Measurements from ENCODE around the gene ALDH6A1. TPM values are rescaled to one million over a fixed set of nuclear protein-coding genes. Genes with fewer than 3 reads are reported as not detected.
"Not testable (repeated sequence)": the region's sequence is repeated elsewhere in the genome, so short reads cannot be mapped to it uniquely, and the experiment has no call there.

Gene ALDH6A1
- total RNA-seq, result 85.5 TPM

DNA sequence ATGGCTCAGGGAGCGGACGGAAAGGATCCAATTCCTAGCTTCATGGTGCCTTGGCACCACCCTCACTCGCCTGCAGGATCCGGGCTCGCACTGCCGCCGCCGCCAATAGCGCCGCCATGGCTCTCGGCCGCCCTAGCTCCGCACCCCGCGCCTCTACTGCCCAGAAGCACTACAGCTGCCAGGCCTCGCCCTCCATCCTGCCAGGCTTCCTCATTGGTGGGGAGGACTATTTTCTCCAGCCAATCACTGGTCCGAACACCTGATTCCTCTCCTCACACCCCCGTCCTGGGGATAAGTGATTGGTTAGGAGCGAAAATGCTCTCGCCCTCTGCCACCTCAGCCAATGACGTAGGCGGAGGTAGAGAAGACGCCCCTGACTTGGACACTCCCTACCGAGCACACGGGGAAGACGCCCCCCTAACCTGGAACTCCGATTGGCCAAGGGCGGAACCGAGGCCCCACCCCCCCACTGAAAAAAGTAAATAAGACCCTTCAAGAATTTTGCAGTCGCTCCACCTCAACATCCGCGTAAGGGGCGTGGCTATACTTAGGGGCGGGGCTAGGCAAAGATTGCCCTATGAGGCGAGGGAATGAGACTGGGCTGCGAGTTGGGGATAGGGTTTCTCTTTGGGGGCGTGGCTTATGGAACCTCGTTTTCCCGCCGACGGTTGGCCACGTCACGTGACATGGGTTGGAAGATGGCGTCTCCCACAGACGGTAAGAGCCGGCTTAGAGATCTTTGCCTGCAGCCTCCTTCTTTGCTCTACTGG, at the start of gene ALDH6A1, which contains the start of gene LIN52:
Gene ALDH6A1, minus strand, starts transcription at position 177 of the 770 bp plus-strand sequence. Its CDS starts 59 bp downstream, at position 118.
Gene LIN52, plus strand, starts transcription at position 680 of the 770 bp plus-strand sequence. Its CDS starts 19 bp downstream, at position 699.
- peak; percentile 98 for ATAC-seq
- intact Hi-C loops (cut with DNase I), result no loop called here
- DNase-seq (ENCODE audit: low spot score), result peak; percentile 100

DNA sequence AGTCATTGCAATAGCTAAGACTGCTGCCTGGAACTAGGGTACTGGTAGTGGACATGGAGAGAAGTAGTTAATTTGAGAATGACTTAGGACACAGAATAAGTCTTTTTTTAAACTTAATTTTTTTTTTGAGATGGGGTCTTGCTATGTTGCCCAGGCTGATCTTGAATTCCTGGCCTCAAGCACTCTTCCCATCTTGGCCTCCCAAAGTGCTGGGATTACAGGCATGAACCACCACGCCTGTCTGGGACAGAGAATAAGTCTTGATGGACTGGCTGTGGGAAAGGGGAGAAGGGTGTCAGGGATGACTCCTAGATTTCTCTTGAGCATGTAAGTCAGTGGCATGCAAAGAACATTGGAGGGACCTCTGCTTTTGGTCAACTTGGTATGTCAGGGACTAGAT, 43.4 kb upstream of the ALDH6A1 start:
- no peak for DNase-seq (ENCODE audit: low spot score)
- no peak for ATAC-seq
- intact Hi-C loops (cut with DNase I), result no loop called here

DNA sequence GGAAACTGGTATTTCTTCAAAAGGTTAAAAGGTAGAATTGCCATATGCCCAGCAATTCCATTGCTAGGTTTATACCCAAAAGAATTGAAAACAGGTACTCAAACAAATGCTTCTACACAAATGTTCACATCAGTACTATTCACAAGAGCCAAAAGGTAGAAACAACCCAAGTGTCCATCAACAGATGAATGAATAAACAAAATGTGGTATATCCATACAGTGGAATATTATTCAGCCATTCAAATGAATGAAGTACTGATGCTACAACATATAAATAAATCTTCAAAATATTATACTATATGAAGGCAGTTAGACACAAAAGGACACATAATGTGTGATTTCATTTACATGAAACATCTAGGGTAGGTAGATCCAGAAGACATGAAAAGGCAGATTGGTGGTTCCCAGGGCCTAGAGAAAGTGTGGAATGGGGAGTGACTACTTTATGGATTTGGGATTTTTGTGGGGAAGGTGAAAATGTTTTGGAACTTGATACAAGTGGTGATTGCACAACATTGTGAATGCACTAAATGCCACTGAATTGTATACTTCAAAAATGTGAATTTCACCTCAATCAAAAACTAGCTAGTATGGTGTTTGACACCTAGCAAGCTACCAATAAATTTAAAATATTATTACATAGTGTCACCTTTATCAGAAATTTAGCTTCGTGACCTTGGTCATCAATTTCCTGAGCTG, 42.2 kb upstream of the ALDH6A1 start:
- ATAC-seq, result no peak
- intact Hi-C loops (cut with DNase I), result no loop called here
- DNase-seq (ENCODE audit: low spot score), result no peak

DNA sequence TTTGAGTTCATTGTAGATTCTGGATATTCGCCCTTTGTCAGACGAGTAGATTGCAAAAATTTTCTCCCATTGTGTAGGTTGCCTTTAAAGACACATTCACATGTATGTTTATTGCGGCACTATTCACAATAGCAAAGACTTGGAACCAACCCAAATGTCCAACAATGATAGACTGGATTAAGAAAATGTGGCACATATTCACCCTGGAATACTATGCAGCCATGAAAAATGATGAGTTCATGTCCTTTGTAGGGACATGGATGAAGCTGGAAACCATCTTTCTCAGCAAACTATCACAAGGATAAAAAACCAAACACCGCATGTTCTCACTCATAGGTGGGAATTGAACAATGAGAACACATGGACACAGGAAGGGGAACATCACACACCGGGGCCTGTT, 41.2 kb upstream of the ALDH6A1 start:
- intact Hi-C loops (cut with DNase I); DNase-seq (ENCODE audit: low spot score); ATAC-seq: not testable (repeated sequence)

DNA sequence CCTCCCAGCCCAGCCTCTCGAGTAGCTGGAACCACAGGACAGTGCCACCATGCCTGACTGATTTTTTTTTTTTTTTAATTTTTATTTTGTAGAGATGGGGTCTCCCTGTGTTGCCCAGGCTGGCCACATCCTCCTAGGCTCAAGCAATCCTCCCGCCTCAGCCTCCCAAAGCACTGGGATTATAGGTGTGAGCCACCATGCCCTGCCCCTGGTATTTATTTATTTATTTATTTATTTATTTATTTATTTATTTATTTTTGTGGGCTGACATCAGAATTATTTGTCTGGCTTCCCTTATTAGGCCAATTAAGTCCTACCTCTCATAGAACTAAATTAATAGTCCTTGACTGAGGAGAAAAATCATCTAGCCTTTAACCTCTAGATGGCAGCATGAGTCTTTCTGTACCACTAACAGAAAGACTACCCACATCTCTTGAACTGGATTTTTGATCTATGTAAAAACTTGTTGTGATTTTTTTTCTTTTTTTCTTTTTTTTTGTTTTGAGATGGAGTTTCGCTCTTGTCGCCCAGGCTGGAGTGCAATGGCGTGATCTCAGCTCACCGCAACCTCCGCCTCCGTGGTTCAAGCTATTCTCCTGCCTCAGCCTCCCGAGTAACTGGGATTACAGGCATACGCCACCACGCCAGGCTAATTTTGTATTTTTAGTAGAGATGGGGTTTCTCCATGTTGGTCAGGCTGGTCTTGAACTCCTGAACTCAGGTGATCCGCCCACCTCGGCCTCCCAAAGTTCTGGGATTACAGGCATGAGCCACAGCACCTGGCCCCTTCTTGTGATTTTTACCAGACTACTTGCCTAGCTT, 27.4 kb upstream of the ALDH6A1 start:
- not testable (repeated sequence) for DNase-seq (ENCODE audit: low spot score)
- ATAC-seq, result peak; percentile 70
- intact Hi-C loops (cut with DNase I), result loop anchor here (2.0 to 10.0 kb wide), 2 partner anchors 63 to 143 kb away; no protein-coding TSS in a partner anchor

DNA sequence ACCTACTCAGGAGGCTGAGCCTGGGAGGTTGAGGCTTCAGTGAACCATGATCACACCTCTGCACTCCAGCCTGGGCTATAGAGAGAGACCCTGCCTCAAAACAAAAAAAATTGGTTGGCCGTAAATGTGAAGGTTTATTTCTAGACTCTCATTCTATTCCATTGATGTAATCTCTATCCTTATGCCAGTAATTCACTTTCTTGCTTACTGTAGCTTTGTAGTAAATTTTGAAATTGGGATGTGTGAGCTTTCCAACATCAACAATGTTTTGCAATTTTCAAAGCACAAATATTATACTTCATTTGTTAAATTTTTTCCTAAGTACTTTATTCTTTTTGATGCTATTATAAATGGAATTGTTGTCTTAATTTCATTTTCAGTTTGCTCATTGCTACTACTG, 25.1 kb upstream of the ALDH6A1 start:
- no peak for DNase-seq (ENCODE audit: low spot score)
- intact Hi-C loops (cut with DNase I), result no loop called here
- ATAC-seq, result peak; percentile 76

DNA sequence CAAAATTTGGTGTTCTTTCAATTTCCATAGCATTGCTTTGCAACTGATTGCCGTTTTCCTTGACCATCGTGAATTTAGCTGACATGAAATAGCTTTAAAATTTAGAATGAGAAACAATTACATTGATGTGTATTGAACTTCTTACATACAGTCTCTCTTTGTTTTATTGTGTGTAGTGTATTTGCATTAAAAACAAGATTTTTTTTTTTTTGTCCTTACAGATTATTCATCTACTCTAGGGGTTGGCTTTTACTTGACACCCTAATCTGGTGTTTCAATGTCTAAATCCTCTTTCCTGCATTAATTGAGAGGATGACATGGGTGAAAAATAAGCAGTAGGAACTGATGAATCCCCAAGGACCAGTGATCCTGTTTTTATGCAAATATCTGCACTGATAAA, 21.1 kb upstream of the ALDH6A1 start:
- intact Hi-C loops (cut with DNase I), result no loop called here
- no peak for ATAC-seq
- DNase-seq (ENCODE audit: low spot score), result no peak

DNA sequence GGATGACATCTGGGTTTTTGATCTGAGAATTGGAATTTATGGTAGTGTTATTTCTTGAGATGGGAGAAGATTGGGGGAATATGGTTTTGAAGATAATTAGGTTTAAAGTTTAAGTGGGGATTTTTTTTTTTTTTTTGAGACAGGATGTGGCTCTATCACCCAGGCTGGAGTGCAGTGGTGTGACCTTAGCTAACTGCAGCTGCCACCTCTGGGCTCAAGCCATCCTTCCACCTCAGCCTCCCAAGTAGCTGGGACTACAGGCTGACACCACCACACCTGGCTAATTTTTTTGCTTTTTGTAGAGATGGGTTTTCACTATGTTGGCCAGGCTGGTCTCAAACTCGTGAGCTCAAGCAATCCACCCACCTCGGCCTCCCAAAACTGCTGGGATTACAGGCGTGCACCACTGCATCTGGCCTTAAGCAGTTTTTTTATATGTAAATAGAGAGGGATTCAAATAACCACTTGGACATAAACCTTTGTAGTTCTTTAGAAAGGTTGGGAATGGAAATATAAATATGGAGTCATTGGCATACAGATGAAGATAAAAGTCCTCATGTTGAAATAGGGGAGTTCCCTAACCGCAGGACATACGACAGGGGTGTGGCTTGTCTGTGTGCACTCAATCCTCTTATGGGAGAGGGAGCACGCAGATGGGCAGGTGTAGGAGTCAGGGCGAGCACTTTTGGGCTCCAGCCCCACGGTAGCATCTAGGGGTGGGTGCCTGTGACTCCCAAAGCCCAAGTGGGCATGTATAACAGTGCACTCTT, 5.2 kb upstream of the ALDH6A1 start:
- intact Hi-C loops (cut with DNase I), result no loop called here
- no peak for DNase-seq (ENCODE audit: low spot score)
- no peak for ATAC-seq

DNA sequence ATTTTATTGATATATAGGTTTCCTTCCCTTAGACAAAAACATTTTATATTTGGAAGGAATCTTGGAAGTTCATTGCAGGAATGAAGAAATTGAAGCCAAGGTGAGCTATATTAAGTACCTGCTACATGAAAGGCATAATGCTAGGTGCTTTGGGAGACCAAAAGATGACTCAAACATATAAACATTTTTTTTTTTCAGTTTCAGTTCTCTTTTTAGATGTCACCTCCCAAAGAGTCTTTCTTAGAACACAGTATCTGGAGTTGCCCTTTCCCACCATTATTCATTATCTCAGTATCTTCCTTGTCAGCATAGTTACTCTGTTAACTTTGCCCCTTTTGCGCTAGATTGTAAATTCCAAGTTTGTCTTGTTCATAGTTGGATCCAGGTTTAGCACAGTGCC, 1.6 kb upstream of the ALDH6A1 start:
- intact Hi-C loops (cut with DNase I), result no loop called here
- DNase-seq (ENCODE audit: low spot score) (no peak), ATAC-seq (no peak)

DNA sequence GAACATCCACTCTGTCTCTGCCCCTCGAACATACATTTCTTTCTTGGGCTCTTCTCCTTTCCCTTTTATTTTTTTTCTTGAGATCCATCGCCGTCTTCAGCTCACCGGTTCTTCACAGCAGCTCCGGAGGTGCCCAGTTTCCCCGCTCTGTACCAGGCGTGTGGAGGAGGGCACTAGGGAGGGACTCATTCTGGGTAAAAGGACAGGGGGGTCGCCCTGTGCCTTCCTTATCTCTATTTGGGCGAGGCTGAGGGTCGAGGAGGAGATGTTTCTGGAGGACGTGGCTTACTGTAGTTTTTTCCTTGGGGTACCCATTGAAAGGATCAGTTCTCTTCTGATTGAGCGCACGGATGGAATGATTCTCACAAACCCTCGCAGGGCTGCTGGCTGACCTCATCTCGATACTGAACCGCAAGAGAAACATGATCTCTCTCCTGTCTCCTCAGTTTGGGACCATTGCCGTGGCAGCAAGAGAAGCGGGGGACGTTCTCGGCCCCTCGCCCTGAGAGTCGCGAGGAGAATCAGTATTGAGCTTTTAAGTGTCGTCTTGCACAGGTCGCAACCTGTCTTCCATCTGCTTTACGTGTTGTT, 889 bp upstream of the ALDH6A1 start:
- ATAC-seq (peak; percentile 1), DNase-seq (ENCODE audit: low spot score) (no peak)
- intact Hi-C loops (cut with DNase I), result no loop called here

DNA sequence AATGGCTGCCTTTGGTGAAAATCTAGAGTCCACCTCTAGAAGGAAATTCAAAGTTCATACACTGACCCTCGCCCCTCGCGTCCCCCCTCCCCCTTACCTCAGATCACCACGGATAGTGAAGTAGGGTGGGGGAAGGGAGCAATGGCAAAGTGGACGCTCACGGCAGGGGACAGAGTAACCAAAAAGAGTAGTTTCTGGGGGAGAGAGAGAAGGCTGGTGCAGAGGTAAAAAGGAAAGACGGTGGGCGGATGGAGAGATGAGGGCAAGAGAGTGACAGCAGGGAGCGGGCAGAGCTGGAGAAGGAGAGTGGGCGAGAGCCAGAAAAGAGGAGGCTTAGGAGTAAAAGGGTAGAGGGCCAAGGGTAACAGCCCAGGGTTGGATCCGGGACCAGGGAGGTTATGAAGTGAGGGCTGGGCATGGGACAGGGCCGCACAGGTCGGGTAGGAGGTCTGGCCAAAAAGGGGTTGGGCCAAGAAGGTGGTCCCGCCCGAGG, 423 bp downstream of the ALDH6A1 start:
- DNase-seq (ENCODE audit: low spot score) (no peak), ATAC-seq (peak; percentile 31)
- intact Hi-C loops (cut with DNase I), result no loop called here

DNA sequence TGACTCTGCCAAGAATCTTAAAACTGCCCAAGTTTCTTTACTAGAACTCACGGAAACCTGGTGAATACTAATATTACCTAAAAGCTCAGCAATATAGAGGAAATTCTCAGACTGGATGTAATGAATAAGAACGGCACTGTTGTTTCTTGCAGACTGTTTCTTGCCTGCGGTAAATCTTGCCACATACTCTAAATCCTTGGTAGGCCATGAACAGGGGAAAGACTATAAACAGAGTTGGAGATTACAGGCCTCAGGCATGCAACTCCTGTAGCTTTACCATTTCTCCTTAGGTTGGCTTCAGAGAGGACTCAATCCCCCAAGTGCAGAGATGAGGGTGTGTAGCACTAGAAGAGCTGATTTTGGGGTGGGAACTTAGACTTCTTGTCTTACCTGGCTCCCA, 1.1 kb downstream of the ALDH6A1 start:
- intact Hi-C loops (cut with DNase I), result no loop called here
- DNase-seq (ENCODE audit: low spot score) (no peak), ATAC-seq (no peak)

DNA sequence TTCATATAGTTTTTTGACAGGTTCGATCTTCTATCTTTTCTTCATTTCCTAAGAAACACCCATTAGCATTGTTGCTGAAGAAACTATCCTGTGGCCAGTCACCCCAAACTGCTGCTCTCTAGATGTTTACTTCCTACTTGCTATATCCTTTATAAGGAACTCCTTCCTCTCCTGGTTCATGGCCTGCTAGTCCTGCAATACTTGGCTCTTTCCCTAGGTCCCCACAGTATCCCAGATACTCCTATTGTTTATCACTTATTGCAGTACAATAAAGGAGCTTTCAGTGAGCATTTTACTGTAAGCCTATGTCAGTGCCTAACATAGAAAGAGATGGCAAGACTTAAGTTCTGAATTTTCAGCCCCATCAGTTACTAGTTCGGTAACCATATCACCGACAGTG, 2.8 kb downstream of the ALDH6A1 start:
- ATAC-seq (no peak), DNase-seq (ENCODE audit: low spot score) (no peak)
- intact Hi-C loops (cut with DNase I), result no loop called here

DNA sequence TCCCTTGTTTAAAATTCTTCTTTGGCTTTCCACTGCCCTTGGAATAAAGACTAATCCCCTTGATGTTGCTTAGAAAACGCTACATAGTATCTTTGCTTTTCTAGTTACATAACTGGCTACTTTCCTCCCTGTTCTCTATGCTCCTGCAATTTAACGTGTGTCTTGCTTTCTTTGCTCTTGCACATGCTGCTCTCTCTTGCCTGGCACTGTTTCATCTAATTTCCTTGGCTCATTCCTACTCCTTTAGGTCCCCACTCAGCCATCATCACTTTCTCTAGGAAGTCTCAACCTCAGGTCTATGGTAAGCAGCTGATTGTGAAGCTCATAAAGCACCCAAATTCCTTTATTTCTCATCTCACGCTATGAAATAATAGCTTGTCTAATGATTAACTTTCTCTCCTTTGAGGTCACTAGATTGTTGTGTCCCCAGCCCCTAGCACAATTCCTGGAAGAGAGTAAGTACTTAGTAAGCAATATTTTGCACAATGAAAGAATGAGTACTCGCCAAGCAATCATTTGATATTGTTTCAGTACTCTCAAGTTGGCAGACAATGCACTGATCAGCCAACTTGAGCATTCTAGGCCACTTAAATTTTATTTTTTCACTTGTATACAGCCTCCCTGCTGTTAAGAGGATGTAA, 3.3 kb downstream of the ALDH6A1 start:
- intact Hi-C loops (cut with DNase I), result no loop called here
- ATAC-seq (no peak), DNase-seq (ENCODE audit: low spot score) (no peak)

DNA sequence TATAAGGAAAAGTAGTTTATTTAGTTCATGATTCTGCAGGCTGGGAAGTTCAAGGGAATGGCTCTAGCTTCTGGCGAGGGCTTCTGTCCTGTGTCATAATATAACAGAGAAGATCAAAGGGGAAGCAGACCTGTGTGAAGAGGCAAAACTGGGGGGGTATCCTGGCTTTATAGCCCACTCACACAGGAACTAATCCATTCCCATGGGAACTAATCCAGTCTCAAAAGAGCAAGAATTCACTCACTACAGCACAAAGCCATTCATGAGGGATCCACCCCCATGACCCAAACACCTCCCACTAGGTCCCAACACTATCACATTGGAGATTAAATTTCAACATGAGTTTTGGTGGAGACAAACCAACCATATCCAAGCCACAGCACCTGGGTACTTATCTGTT, 6.9 kb downstream of the ALDH6A1 start:
- no peak for ATAC-seq
- intact Hi-C loops (cut with DNase I), result no loop called here
- no peak for DNase-seq (ENCODE audit: low spot score)

DNA sequence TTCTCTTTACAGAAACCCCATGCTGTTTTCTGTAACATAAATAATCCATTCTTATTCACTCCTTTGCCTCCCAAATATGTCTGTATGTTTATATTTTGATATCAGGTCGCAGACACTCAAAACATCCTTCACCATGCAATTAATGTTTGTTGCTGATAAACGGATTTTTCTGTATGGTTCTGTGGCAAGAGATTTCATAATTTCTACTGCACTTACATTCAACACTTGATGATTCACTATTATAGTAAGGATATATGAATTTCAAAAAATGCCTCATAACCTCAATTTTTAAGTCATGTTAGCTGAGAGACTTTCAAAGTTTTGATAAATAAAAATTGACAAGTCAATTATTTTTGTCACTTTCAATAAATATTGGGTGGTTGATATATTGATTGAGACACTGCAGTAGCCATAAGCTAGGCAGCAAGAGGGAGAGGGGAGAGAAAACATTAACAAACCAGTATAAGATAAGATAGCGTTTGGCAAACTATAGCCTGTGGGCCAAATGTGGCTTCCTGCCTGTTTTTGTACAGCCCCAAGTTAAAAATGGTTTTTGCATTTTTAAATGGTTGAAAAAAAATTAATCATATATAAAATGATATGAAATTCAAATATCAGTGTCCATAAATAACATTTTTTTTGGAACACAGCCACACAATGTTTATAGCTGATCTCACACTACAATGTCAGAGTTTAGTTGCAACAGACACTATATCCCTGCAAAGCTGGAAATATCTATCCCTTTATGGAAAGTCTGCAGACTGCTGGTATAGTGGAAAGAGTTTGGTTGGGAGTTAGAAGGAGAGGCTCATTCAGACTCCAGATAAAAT, 18.3 kb downstream of the ALDH6A1 start:
- DNase-seq (ENCODE audit: low spot score) (no peak), ATAC-seq (no peak)
- intact Hi-C loops (cut with DNase I), result no loop called here

DNA sequence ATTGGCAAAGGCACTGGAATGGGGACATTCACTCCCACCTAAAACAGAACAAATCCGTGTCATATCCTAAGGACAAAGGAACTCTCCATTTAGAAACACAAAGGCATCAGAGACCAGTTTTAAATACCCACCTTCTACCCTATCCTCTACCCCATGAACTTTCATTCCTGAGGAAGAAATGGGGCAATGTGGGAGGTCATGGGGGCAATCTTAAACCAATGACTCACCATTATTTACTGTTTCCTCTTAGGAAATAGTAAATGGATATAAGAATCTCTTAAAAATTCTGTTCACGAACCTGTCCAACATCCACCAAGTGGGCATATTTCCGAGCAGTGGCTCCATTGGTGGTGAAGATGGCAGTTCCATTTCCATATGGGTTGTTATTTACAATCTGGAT, 19.4 kb downstream of the ALDH6A1 start:
- intact Hi-C loops (cut with DNase I), result no loop called here
- ATAC-seq (no peak), DNase-seq (ENCODE audit: low spot score) (no peak)

Data from sciatic nerve (tissue), 2 donors.